HEK293T (cell line): ENCODE data around the gene MROH8.
"Not testable (repeated sequence)": the region's sequence is repeated elsewhere in the genome, so short reads cannot be mapped to it uniquely, and the experiment has no call there.

Source experiments
- CTCF ChIA-PET: fragments of 350-600 bp; formaldehyde crosslinking; extraction: SDS; loops from one replicate; lab custom pipeline; 2021; ENCODE audit warnings: antibody characterized with exemption, inconsistent platforms; lab: Yijun Ruan, JAX
- POLR2A ChIA-PET: fragments of 350-600 bp; formaldehyde crosslinking; extraction: SDS; loops from one replicate; lab custom pipeline; 2020; ENCODE audit warnings: antibody characterized with exemption, inconsistent platforms; lab: Yijun Ruan, JAX
- DNase-seq: peaks from one replicate; pipeline ENCODE4 v3.0.0; 2012; ENCODE audit warnings: mixed read lengths; ENCODE audit errors: extremely low spot score
- ARNT ChIP-seq: fragments of 450-650 bp; IDR thresholded peaks from 2 replicates; pipeline ENCODE4 v1.6.1; 2017; ENCODE audit warnings: mild to moderate bottlenecking
- BHLHE40 ChIP-seq: fragments of 450-650 bp; IDR thresholded peaks from 2 replicates; pipeline ENCODE4 v1.6.1; 2016; ENCODE audit warnings: mild to moderate bottlenecking, moderate library complexity, borderline replicate concordance
- CTBP1 ChIP-seq: fragments of 450-650 bp; IDR thresholded peaks from 2 replicates; pipeline ENCODE4 v1.6.1; 2016; ENCODE audit warnings: borderline replicate concordance
- ELF4 ChIP-seq: fragments of 450-650 bp; IDR thresholded peaks from 2 replicates; pipeline ENCODE4 v1.6.1; 2017; ENCODE audit warnings: antibody characterized with exemption
- FOXA1 ChIP-seq: fragments of 450-650 bp; IDR thresholded peaks from 2 replicates; pipeline ENCODE4 v1.6.1; 2016; ENCODE audit warnings: mild to moderate bottlenecking
- FOXK2 ChIP-seq: fragments of 450-650 bp; IDR thresholded peaks from 2 replicates; pipeline ENCODE4 v1.6.1; 2016; ENCODE audit warnings: mild to moderate bottlenecking
- FOXM1 ChIP-seq: fragments of 450-650 bp; IDR thresholded peaks from 2 replicates; pipeline ENCODE4 v1.6.1; 2017; ENCODE audit warnings: mild to moderate bottlenecking, borderline replicate concordance
- HDGF ChIP-seq: fragments of 450-650 bp; IDR thresholded peaks from 2 replicates; pipeline ENCODE4 v1.6.1; 2017; ENCODE audit warnings: antibody characterized with exemption, borderline replicate concordance
- L3MBTL2 ChIP-seq: fragments of 450-650 bp; conservative IDR thresholded peaks from 2 replicates; pipeline ENCODE4 v1.6.1; 2016; ENCODE audit warnings: mild to moderate bottlenecking
- LEF1 ChIP-seq: fragments of 450-650 bp; IDR thresholded peaks from 2 replicates; pipeline ENCODE4 v1.6.1; 2017; ENCODE audit warnings: mild to moderate bottlenecking, borderline replicate concordance
- NFRKB ChIP-seq: fragments of 450-650 bp; IDR thresholded peaks from 2 replicates; pipeline ENCODE4 v1.6.1; 2016; ENCODE audit warnings: mild to moderate bottlenecking, moderate library complexity
- PKNOX1 ChIP-seq: fragments of 450-650 bp; IDR thresholded peaks from 2 replicates; pipeline ENCODE4 v1.6.1; 2016
- SP1 ChIP-seq: fragments of 450-650 bp; IDR thresholded peaks from 2 replicates; pipeline ENCODE4 v1.6.1; 2017
- SUZ12 ChIP-seq: fragments of 450-650 bp; IDR thresholded peaks from 2 replicates; pipeline ENCODE4 v1.6.1; 2016; ENCODE audit warnings: mild to moderate bottlenecking
- TARDBP ChIP-seq: fragments of 450-650 bp; IDR thresholded peaks from 2 replicates; pipeline ENCODE4 v1.6.1; 2016
- ZNF384 ChIP-seq: fragments of 450-650 bp; IDR thresholded peaks from 2 replicates; pipeline ENCODE4 v1.6.1; 2016

The MROH8 gene

DNA sequence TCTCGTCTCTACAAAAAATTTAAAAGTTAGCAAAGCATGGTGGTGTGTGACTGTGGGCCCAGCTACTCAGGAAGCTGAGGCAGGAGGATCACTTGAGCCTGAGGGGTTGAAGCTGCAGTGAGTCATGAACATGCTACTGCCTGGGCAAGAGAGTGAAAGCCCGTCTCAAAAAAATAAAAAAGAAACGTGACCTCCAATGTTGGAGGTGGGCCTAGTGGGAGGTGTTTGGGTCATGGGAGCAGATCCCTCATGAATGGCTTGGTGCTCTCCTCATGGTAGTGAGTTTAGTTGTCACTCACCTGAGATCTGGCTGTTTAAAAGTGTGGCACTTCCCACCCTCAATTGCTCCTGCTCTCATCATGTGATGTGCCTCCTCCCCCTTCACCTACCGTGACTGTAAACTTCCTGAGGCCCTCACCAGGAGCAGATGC lies 107.9 kb downstream of the MROH8 start:
- TF ChIP-seq SUZ12 (no peak), L3MBTL2 (no peak), SP1 (no peak), BHLHE40 (no peak), FOXA1 (no peak), ZNF384 (no peak), HDGF (no peak), ARNT (no peak), NFRKB (no peak), PKNOX1 (no peak), LEF1 (no peak), FOXM1 (no peak), CTBP1 (no peak), FOXK2 (no peak), ELF4 (no peak), TARDBP (no peak)
- ChIA-PET CTCF (no interaction called here), POLR2A (interaction anchor here (2.3 kb wide), 1 partner anchor 24 kb away, joined by 8 read pairs; the partner anchor contains the start of gene RBL1)
- no peak for DNase-seq

GRCh38 chr20:37069563-37069962 lies 109.8 kb downstream of the MROH8 start:
- DNase-seq, CTCF ChIA-PET, POLR2A ChIA-PET: not testable (repeated sequence)

DNA sequence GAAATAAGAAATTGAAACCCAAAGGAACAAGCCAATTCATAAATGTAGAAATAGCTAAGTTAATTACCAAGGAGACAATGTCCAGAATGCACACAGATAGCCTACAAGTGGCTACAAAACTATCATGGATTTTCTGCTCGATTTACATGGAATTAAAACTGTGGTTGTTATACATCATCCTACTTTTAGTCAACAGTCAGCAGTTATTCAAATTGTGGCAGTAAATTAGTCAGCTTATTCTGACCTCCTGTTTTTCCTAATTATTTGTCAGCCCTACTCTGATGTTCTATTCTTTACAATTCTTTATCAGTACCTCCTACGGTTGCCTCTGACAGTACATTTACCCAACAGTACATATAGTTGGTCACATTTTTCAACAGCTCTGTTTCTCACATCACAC lies 113.2 kb downstream of the MROH8 start:
- ChIA-PET CTCF (no interaction called here), POLR2A (no interaction called here)
- TF ChIP-seq PKNOX1 (no peak), FOXA1 (no peak), BHLHE40 (no peak), NFRKB (no peak), TARDBP (no peak), HDGF (no peak), SUZ12 (no peak), FOXK2 (no peak), ARNT (no peak), ELF4 (no peak), CTBP1 (no peak)
- no peak for DNase-seq

GRCh38 chr20:37055276-37055675 lies 124.1 kb downstream of the MROH8 start:
- CTCF ChIA-PET = no interaction called here
- DNase-seq = no peak
- POLR2A ChIA-PET = no interaction called here
- TF ChIP-seq FOXA1 (no peak), LEF1 (no peak), ARNT (no peak), CTBP1 (no peak), SP1 (no peak), SUZ12 (no peak), FOXM1 (no peak), HDGF (no peak), NFRKB (no peak), PKNOX1 (no peak), ZNF384 (no peak), TARDBP (no peak), L3MBTL2 (no peak), BHLHE40 (no peak), FOXK2 (no peak), ELF4 (no peak)

GRCh38 chr20:37053230-37053950 lies 126.0 kb downstream of the MROH8 start:
- ChIA-PET POLR2A (no interaction called here), CTCF (no interaction called here)
- no peak for DNase-seq

More at GRCh38 chr20:37053230-37053950, 126.0 kb downstream of the MROH8 start:
- no peak for TF ChIP-seq TARDBP
- TF ChIP-seq NFRKB = no peak
- no peak for TF ChIP-seq BHLHE40
